ENCODE data around the gene RASSF8.

GRCh38 chr12:26010293-26010821 is 51.9 kb downstream of the RASSF8 start:
- TF ChIP-seq ZFP3 (CRISPR knock-in tag; IDR thresholded peaks at IDR 0.05) (no peak), BACH2 (CRISPR knock-in tag; IDR thresholded peaks at IDR 0.05; ENCODE audit: borderline replicate concordance) (no peak)
- TF ChIP-seq, protein P1, sequence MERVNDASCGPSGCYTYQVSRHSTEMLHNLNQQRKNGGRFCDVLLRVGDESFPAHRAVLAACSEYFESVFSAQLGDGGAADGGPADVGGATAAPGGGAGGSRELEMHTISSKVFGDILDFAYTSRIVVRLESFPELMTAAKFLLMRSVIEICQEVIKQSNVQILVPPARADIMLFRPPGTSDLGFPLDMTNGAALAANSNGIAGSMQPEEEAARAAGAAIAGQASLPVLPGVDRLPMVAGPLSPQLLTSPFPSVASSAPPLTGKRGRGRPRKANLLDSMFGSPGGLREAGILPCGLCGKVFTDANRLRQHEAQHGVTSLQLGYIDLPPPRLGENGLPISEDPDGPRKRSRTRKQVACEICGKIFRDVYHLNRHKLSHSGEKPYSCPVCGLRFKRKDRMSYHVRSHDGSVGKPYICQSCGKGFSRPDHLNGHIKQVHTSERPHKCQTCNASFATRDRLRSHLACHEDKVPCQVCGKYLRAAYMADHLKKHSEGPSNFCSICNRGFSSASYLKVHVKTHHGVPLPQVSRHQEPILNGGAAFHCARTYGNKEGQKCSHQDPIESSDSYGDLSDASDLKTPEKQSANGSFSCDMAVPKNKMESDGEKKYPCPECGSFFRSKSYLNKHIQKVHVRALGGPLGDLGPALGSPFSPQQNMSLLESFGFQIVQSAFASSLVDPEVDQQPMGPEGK (CRISPR knock-in tag; IDR thresholded peaks at IDR 0.05; ENCODE audit: borderline replicate concordance): no peak

Measured in SK-N-SH treated with all-trans-retinoic acid at 6 μM for 48 hours (cell line).